ENCODE data around the gene BMF. TPM values are rescaled to one million over a fixed set of nuclear protein-coding genes. Genes with fewer than 3 reads are reported as not detected.

BMF gene
- total and polyA plus RNA-seq, 4 donors: 0.63 to 10.2 (median 4.0) TPM

GRCh38 chr15:40048926-40049475 is 59.7 kb downstream of the BMF start:
- peaks cover 4 to 10% (median 7%) of the 10 kb centered on the region in 4 donors for H3K4me1 ChIP-seq (ENCODE audit: control insufficient read depth in 4 of 4, insufficient read depth in 4 of 4, low read length in 3 of 4)
- H3K27ac ChIP-seq (ENCODE audit: low read depth in 1 of 2, low read length in 2 of 2): no peak overlapping the region
- WGBS: 96% methylated on average over 3 of the region's 3 CpGs
- TF ChIP-seq, protein P1, sequence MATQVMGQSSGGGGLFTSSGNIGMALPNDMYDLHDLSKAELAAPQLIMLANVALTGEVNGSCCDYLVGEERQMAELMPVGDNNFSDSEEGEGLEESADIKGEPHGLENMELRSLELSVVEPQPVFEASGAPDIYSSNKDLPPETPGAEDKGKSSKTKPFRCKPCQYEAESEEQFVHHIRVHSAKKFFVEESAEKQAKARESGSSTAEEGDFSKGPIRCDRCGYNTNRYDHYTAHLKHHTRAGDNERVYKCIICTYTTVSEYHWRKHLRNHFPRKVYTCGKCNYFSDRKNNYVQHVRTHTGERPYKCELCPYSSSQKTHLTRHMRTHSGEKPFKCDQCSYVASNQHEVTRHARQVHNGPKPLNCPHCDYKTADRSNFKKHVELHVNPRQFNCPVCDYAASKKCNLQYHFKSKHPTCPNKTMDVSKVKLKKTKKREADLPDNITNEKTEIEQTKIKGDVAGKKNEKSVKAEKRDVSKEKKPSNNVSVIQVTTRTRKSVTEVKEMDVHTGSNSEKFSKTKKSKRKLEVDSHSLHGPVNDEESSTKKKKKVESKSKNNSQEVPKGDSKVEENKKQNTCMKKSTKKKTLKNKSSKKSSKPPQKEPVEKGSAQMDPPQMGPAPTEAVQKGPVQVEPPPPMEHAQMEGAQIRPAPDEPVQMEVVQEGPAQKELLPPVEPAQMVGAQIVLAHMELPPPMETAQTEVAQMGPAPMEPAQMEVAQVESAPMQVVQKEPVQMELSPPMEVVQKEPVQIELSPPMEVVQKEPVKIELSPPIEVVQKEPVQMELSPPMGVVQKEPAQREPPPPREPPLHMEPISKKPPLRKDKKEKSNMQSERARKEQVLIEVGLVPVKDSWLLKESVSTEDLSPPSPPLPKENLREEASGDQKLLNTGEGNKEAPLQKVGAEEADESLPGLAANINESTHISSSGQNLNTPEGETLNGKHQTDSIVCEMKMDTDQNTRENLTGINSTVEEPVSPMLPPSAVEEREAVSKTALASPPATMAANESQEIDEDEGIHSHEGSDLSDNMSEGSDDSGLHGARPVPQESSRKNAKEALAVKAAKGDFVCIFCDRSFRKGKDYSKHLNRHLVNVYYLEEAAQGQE (IDR thresholded peaks at IDR 0.05): no peak
- no peak overlapping the region for H3K4me3 ChIP-seq (ENCODE audit: low read depth in 1 of 3, low read length in 3 of 3)
- no peaks in the 10 kb centered on the region for H3K9me3 ChIP-seq (ENCODE audit: control insufficient read depth in 4 of 4, low read length in 3 of 4)
- DNase-seq (ENCODE audit: low spot score): no peak
- H3K36me3 ChIP-seq (ENCODE audit: control insufficient read depth in 4 of 4, insufficient read depth in 3 of 4, low read depth in 1 of 4, low read length in 3 of 4): no peaks in the 10 kb centered on the region
- H3K27me3 ChIP-seq (ENCODE audit: control insufficient read depth in 4 of 4, insufficient read depth in 4 of 4, low read length in 3 of 4): no peaks in the 10 kb centered on the region
- H3K9ac ChIP-seq (ENCODE audit: low read depth in 1 of 2, low read length in 2 of 2): no peak overlapping the region

- peaks cover 4 to 10% (median 7%) of the 10 kb centered on the region in 4 donors for H3K4me1 ChIP-seq (ENCODE audit: control insufficient read depth in 4 of 4, insufficient read depth in 4 of 4, low read length in 3 of 4)
- peak; percentile 32 for DNase-seq (ENCODE audit: low spot score)
Measured at GRCh38 chr15:40048211-40048792, 60.4 kb downstream of the BMF start.

More at GRCh38 chr15:40048211-40048792, 60.4 kb downstream of the BMF start:
- WGBS: 72% methylated on average over 10 of the region's 10 CpGs
- peak overlapping the region in 1 of 2 donors; percentile 42 for H3K27ac ChIP-seq (ENCODE audit: low read depth in 1 of 2, low read length in 2 of 2)
- no peaks in the 10 kb centered on the region for H3K9me3 ChIP-seq (ENCODE audit: control insufficient read depth in 4 of 4, low read length in 3 of 4)
- TF ChIP-seq, protein P2, sequence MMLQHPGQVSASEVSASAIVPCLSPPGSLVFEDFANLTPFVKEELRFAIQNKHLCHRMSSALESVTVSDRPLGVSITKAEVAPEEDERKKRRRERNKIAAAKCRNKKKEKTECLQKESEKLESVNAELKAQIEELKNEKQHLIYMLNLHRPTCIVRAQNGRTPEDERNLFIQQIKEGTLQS (IDR thresholded peaks at IDR 0.05): no peak
- TF ChIP-seq NR2F2 (IDR thresholded peaks at IDR 0.05): no peak
- no peak for TF ChIP-seq SP1 (IDR thresholded peaks at IDR 0.05)
- TF ChIP-seq HNF4G (IDR thresholded peaks at IDR 0.05): no peak
- TF ChIP-seq HNF4A (conservative IDR thresholded peaks at IDR 0.05): no peak
- no peak for TF ChIP-seq TAF1 (conservative IDR thresholded peaks at IDR 0.05)
- TF ChIP-seq, protein P1 (IDR thresholded peaks at IDR 0.05): no peak
- no peak for TF ChIP-seq RAD21 (IDR thresholded peaks at IDR 0.05)
- no peak overlapping the region for H3K9ac ChIP-seq (ENCODE audit: low read depth in 1 of 2, low read length in 2 of 2)
- H3K4me3 ChIP-seq (ENCODE audit: low read depth in 1 of 3, low read length in 3 of 3): no peak overlapping the region
- no peaks in the 10 kb centered on the region for H3K27me3 ChIP-seq (ENCODE audit: control insufficient read depth in 4 of 4, insufficient read depth in 4 of 4, low read length in 3 of 4)
- H3K36me3 ChIP-seq (ENCODE audit: control insufficient read depth in 4 of 4, insufficient read depth in 3 of 4, low read depth in 1 of 4, low read length in 3 of 4): no peaks in the 10 kb centered on the region
